Measurements from ENCODE around the gene KRTAP12-2. TPM values are rescaled to one million over a fixed set of nuclear protein-coding genes. Genes with fewer than 3 reads are reported as not detected.
A peak's percentile ranks its signal among the peaks of the same experiment; 100 is the strongest.

The KRTAP12-2 gene
- total RNA-seq, 3 donors from 2014 or later = not detected

- peak overlapping the region in 1 of 3 donors; percentile 28 for H3K4me3 ChIP-seq
- H3K27ac ChIP-seq = no peak overlapping the region
- H3K27me3 ChIP-seq = peaks cover 5 to 91% of the 10 kb centered on the region in 2 donors
- H3K9me3 ChIP-seq = peaks cover 0 to 5% of the 10 kb centered on the region in 2 donors
- no peaks in the 10 kb centered on the region for H3K36me3 ChIP-seq
- no peak for DNase-seq (ENCODE audit: low spot score in 2 of 2)
- intact Hi-C loops (cut with DNase I; ENCODE audit: low total_unique reads) = no loop called here
- H3K4me1 ChIP-seq = peaks cover 0 to 13% of the 10 kb centered on the region in 2 donors
- no peak for TF ChIP-seq POLR2AphosphoS5 (IDR thresholded peaks at IDR 0.05)
- TF ChIP-seq POLR2A (IDR thresholded peaks at IDR 0.05) = no peak
- TF ChIP-seq, protein P1, sequence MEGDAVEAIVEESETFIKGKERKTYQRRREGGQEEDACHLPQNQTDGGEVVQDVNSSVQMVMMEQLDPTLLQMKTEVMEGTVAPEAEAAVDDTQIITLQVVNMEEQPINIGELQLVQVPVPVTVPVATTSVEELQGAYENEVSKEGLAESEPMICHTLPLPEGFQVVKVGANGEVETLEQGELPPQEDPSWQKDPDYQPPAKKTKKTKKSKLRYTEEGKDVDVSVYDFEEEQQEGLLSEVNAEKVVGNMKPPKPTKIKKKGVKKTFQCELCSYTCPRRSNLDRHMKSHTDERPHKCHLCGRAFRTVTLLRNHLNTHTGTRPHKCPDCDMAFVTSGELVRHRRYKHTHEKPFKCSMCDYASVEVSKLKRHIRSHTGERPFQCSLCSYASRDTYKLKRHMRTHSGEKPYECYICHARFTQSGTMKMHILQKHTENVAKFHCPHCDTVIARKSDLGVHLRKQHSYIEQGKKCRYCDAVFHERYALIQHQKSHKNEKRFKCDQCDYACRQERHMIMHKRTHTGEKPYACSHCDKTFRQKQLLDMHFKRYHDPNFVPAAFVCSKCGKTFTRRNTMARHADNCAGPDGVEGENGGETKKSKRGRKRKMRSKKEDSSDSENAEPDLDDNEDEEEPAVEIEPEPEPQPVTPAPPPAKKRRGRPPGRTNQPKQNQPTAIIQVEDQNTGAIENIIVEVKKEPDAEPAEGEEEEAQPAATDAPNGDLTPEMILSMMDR (IDR thresholded peaks at IDR 0.05) = no peak
Measured at GRCh38 chr21:44708866-44709425, 42.2 kb upstream of the KRTAP12-2 start.

DNA sequence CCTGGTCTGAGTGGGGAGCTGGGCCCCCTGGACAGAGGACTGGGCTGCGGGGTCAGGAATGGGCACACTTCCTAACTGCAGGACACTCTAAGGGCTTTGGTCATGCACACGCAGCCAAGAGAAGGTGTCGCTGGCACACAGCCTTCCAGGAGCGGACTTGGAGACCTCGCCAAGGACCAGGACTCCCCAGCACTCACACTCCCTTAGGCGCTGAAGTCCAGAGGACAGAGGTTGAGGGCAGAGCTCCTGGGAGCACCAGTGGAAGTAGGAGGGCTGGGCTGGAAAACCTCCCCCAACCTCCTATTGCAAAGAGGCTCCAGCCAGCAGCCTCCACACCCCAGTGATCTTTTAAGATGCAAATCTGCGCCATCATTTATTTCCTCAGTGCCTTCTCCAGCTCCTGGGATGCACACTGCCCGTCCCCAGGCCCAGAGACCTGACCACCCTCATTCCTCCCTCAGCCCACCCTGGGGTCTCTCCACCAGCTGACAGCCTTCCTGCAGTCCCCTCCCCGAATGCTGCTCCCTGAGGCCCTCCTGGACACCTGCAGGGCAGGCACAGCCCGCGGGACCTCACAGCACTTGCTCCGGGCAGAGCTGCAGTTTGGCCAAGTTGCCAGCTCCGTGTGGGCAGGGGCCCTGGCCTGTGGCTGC is 41.6 kb upstream of the KRTAP12-2 start:
- no peak overlapping the region for H3K4me3 ChIP-seq
- intact Hi-C loops (cut with DNase I; ENCODE audit: low total_unique reads) = no loop called here

DNA sequence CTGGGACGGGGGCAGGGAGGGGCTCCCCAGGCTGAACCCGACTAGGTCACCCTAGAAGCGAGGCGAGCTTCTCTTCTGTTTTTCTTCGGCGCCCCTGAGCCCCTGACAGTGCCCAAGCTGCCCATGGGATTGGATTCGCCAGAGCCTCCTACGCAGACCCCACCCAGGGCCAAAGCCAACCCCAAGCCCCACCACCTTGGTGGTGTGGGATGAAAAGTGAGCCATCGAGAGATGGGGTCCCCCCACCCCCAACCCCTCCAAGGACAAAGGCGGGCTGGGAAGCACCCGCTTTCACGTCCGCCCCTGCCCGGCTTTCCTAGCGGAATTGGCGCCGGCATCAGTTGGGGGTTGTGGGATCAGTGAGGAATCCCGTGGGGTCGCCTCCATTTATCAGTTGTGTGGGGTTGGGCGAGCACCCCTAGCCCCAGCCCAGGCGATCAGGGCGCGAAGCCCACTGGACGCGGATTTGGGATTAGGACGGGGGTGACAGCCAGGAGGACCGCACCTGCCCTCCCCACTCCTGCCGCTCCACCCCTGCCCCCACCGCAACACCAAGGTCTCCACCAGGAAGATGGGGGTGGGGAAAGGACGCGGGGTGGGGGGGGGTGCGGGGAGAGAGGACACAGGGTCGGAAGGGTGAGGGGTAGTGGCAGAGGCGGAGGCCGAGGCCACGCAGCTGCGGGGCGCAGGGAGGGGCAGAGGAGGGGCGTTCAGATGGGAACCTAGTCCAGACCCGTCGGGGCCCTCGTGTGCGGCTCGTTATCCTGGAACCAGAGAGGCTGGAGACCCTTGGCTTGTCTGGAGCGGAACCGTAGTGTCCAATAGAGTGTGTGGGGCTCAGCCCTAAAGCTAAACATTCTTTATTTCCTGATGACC is 40.2 kb upstream of the KRTAP12-2 start:
- no peak overlapping the region for H3K27ac ChIP-seq
- H3K9me3 ChIP-seq = peaks cover 0 to 5% of the 10 kb centered on the region in 2 donors
- TF ChIP-seq POLR2A (IDR thresholded peaks at IDR 0.05) = no peak
- no peak for TF ChIP-seq POLR2AphosphoS5 (IDR thresholded peaks at IDR 0.05)
- TF ChIP-seq, protein P1 (IDR thresholded peaks at IDR 0.05) = no peak
- H3K4me3 ChIP-seq = no peak overlapping the region
- no peak for DNase-seq (ENCODE audit: low spot score in 2 of 2)
- H3K36me3 ChIP-seq = no peaks in the 10 kb centered on the region
- intact Hi-C loops (cut with DNase I; ENCODE audit: low total_unique reads) = no loop called here
- peaks cover 0 to 91% of the 10 kb centered on the region in 2 donors for H3K27me3 ChIP-seq
- peaks cover 0 to 11% of the 10 kb centered on the region in 2 donors for H3K4me1 ChIP-seq

More for the DNA sequence above, 41.6 kb upstream of the KRTAP12-2 start:
- H3K9me3 ChIP-seq = peaks cover 0 to 5% of the 10 kb centered on the region in 2 donors
- TF ChIP-seq, protein P1 (IDR thresholded peaks at IDR 0.05) = no peak
- TF ChIP-seq POLR2A (IDR thresholded peaks at IDR 0.05) = no peak
- no peak for TF ChIP-seq POLR2AphosphoS5 (IDR thresholded peaks at IDR 0.05)
- no peaks in the 10 kb centered on the region for H3K36me3 ChIP-seq
- no peak for DNase-seq (ENCODE audit: low spot score in 2 of 2)
- peaks cover 5 to 91% of the 10 kb centered on the region in 2 donors for H3K27me3 ChIP-seq
- H3K27ac ChIP-seq = no peak overlapping the region
- H3K4me1 ChIP-seq = peaks cover 0 to 13% of the 10 kb centered on the region in 2 donors

DNA sequence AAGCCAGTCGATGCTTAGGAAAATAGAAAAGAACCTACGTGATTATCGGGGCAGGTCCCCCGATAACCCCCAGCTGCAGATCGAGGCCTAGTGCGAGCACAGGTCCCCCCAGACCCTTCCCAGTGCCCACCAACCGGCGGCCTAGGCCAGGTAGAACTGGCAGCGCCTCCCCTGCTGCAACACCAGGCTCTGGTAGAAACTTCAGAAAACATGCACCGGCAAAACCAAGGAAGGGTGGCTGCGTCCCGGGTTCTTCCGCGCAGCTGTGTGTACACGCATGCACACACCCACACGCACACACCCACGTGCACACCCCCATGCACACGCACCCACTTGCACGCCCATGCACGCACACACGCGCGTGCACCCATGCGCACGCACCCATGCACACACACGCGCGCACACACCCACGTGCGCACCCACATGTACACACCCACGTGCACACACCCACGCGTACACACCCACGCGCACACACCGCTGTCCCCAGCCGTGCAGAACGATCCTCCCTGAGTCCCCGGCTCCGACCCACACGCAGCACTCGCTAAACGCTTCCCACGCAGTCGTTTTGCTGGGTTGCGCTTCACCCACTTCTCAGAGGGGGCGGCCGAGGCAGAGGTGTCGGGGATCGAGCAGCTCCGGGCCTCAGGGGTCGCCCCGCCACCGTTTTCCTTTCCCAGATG is 39.4 kb upstream of the KRTAP12-2 start:
- H3K27me3 ChIP-seq = peaks cover 0 to 89% of the 10 kb centered on the region in 2 donors
- H3K4me1 ChIP-seq = peaks cover 0 to 8% of the 10 kb centered on the region in 2 donors
- no peaks in the 10 kb centered on the region for H3K36me3 ChIP-seq
- peaks cover 0 to 5% of the 10 kb centered on the region in 2 donors for H3K9me3 ChIP-seq
- no peak overlapping the region for H3K4me3 ChIP-seq
- intact Hi-C loops (cut with DNase I; ENCODE audit: low total_unique reads) = no loop called here
- H3K27ac ChIP-seq = no peak overlapping the region
- DNase-seq (ENCODE audit: low spot score in 2 of 2) = no peak
- TF ChIP-seq POLR2AphosphoS5 (IDR thresholded peaks at IDR 0.05) = no peak
- TF ChIP-seq, protein P1 (IDR thresholded peaks at IDR 0.05) = no peak
